Trophoblast cell (in vitro differentiated cells and primary cell): ENCODE measurements around the gene PADI1.

Experiments used
- DNase-seq, 2 donors: peaks; one replicate each; pipeline ENCODE4 v3.0.0-alpha.2; 2016
- H2AFZ ChIP-seq: 2 replicates; pipeline ENCODE4 v1.6.1; 2013; ENCODE audit warnings: low read length, moderate library complexity, mild to moderate bottlenecking; ENCODE audit not compliant: insufficient read depth, poor library complexity
- H2AK5ac ChIP-seq: 2 replicates; pipeline ENCODE4 v1.6.1; 2013; ENCODE audit warnings: mild to moderate bottlenecking, low read length
- H2BK120ac ChIP-seq: 2 replicates; pipeline ENCODE4 v1.6.1; 2013; ENCODE audit warnings: low read length, mild to moderate bottlenecking, moderate library complexity; ENCODE audit not compliant: insufficient read depth, poor library complexity
- H2BK12ac ChIP-seq: 2 replicates; pipeline ENCODE4 v1.6.1; 2013; ENCODE audit warnings: mild to moderate bottlenecking, low read length, moderate library complexity
- H2BK5ac ChIP-seq: 2 replicates; pipeline ENCODE4 v1.6.1; 2013; ENCODE audit warnings: low read length, low read depth, moderate library complexity, mild to moderate bottlenecking; ENCODE audit not compliant: poor library complexity
- H3K14ac ChIP-seq: 2 replicates; pipeline ENCODE4 v1.6.1; 2013; ENCODE audit warnings: mild to moderate bottlenecking, low read length
- H3K18ac ChIP-seq: 2 replicates; pipeline ENCODE4 v1.6.1; 2013; ENCODE audit warnings: mild to moderate bottlenecking, low read length
- H3K23ac ChIP-seq: 2 replicates; pipeline ENCODE4 v1.6.1; 2013; ENCODE audit warnings: low read length
- H3K27ac ChIP-seq: 2 replicates; pipeline ENCODE4 v1.5.1; 2013; ENCODE audit warnings: low read depth, mild to moderate bottlenecking, inconsistent platforms, low read length, moderate library complexity
- H3K27me3 ChIP-seq: 2 replicates; pipeline ENCODE4 v1.6.1; 2013; ENCODE audit warnings: inconsistent platforms, mild to moderate bottlenecking, low read length, moderate library complexity; ENCODE audit not compliant: insufficient read depth
- H3K36me3 ChIP-seq, 2 experiments: 1 replicate in 1 of 2; 2 replicates in 1 of 2; pipeline ENCODE4 v1.6.1; 2013; ENCODE audit warnings: low read length in 2 of 2, mild to moderate bottlenecking in 2 of 2, moderate library complexity in 1 of 2; ENCODE audit not compliant: insufficient read depth in 2 of 2, control insufficient read depth in 1 of 2
- H3K4ac ChIP-seq: 2 replicates; pipeline ENCODE4 v1.6.1; 2013; ENCODE audit warnings: low read depth, mild to moderate bottlenecking, low read length, moderate library complexity
- H3K4me1 ChIP-seq, 2 experiments: 1 replicate in 1 of 2; 2 replicates in 1 of 2; pipeline ENCODE4 v1.6.1; 2013; ENCODE audit warnings: low read length in 2 of 2, mild to moderate bottlenecking in 2 of 2, moderate library complexity in 1 of 2; ENCODE audit not compliant: insufficient read depth in 2 of 2, control insufficient read depth in 1 of 2
- H3K4me2 ChIP-seq: 2 replicates; pipeline ENCODE4 v1.6.1; 2013; ENCODE audit warnings: inconsistent platforms, mild to moderate bottlenecking, low read length, moderate library complexity
- H3K4me3 ChIP-seq: 2 replicates; pipeline ENCODE4 v1.5.1; 2013; ENCODE audit warnings: mild to moderate bottlenecking, low read depth, low read length, inconsistent platforms
- H3K79me1 ChIP-seq: one replicate; pipeline ENCODE4 v1.6.1; 2013; ENCODE audit warnings: low read length
- H3K79me2 ChIP-seq: 2 replicates; pipeline ENCODE4 v1.6.1; 2013; ENCODE audit warnings: low read length, mild to moderate bottlenecking; ENCODE audit not compliant: control insufficient read depth, insufficient read depth, poor library complexity
- H3K9ac ChIP-seq: 2 replicates; pipeline ENCODE4 v1.6.1; 2013; ENCODE audit warnings: mild to moderate bottlenecking, low read length
- H3K9me3 ChIP-seq: 2 replicates; pipeline ENCODE4 v1.6.1; 2013; ENCODE audit warnings: low read depth, mild to moderate bottlenecking, control low read depth, inconsistent platforms, low read length; ENCODE audit not compliant: insufficient read depth
- H4K12ac ChIP-seq: 2 replicates; pipeline ENCODE4 v1.6.1; 2013; ENCODE audit warnings: low read depth, mild to moderate bottlenecking, low read length, moderate library complexity
- H4K8ac ChIP-seq: 2 replicates; pipeline ENCODE4 v1.6.1; 2013; ENCODE audit warnings: low read depth, mild to moderate bottlenecking, low read length, moderate library complexity
- H4K91ac ChIP-seq: one replicate; pipeline ENCODE4 v1.6.1; 2013; ENCODE audit warnings: low read depth, mild to moderate bottlenecking, low read length, moderate library complexity
- WGBS: extraction: QIAGEN DNeasy Blood & Tissue Kit; methylation state at CpG from one replicate; pipeline ENCODE4 v1.1.7; 2013; ENCODE audit warnings: missing lambda C conversion rate; ENCODE audit not compliant: insufficient read length, insufficient coverage; ENCODE audit errors: extremely low coverage; 5-methylcytosine and 5-hydroxymethylcytosine counted together

Gene PADI1

GRCh38 chr1:17232759-17233661 lies 28.1 kb downstream of the PADI1 start:
- no peak overlapping the region for H3K4me2 ChIP-seq
- H4K8ac ChIP-seq: no peak overlapping the region
- no peak overlapping the region for H3K23ac ChIP-seq
- H3K4ac ChIP-seq: no peak overlapping the region
- H3K18ac ChIP-seq: no peak overlapping the region
- DNase-seq: peak; percentile 48 to 50
- no peak overlapping the region for H3K4me3 ChIP-seq
- H3K27ac ChIP-seq: peak overlapping the region; percentile 9
- H3K9ac ChIP-seq: no peak overlapping the region
- peak overlapping the region; percentile 6 for H2AK5ac ChIP-seq
- H3K79me1 ChIP-seq: peaks cover 10% of the 10 kb centered on the region
- H2AFZ ChIP-seq: no peak overlapping the region
- H3K79me2 ChIP-seq: no peaks in the 10 kb centered on the region
- no peaks in the 10 kb centered on the region for H3K27me3 ChIP-seq
- peaks cover 18 to 27% of the 10 kb centered on the region in 2 experiments for H3K4me1 ChIP-seq
- H3K9me3 ChIP-seq: peaks cover 2% of the 10 kb centered on the region
- no peaks in the 10 kb centered on the region for H3K36me3 ChIP-seq
- peak overlapping the region; percentile 50 for H4K91ac ChIP-seq
- peak overlapping the region; percentile 44 for H2BK120ac ChIP-seq
- no peak overlapping the region for H2BK5ac ChIP-seq
- H4K12ac ChIP-seq: no peak overlapping the region
- no CpG with 5 or more reads among the region's 22 CpGs for WGBS
- no peak overlapping the region for H3K14ac ChIP-seq
- H2BK12ac ChIP-seq: peak overlapping the region; percentile 39

GRCh38 chr1:17233675-17234320 lies 28.9 kb downstream of the PADI1 start:
- no peak overlapping the region for H4K12ac ChIP-seq

GRCh38 chr1:17234405-17234804 lies 29.5 kb downstream of the PADI1 start:
- Histone ChIP-seq H3K4ac (no peak overlapping the region), H3K4me2 (no peak overlapping the region), H4K12ac (no peak overlapping the region), H3K79me2 (no peaks in the 10 kb centered on the region), H2AFZ (no peak overlapping the region), H3K4me1 (peaks cover 15 to 21% of the 10 kb centered on the region in 2 experiments), H3K9me3 (peaks cover 2% of the 10 kb centered on the region), H3K14ac (no peak overlapping the region), H3K27me3 (no peaks in the 10 kb centered on the region), H3K27ac (no peak overlapping the region), H4K91ac (peak overlapping the region; percentile 33), H2BK12ac (peak overlapping the region; percentile 9), H2AK5ac (no peak overlapping the region), H2BK120ac (peak overlapping the region; percentile 2), H3K36me3 (no peaks in the 10 kb centered on the region), H3K18ac (no peak overlapping the region), H2BK5ac (no peak overlapping the region), H3K4me3 (no peak overlapping the region), H4K8ac (no peak overlapping the region), H3K9ac (no peak overlapping the region), H3K23ac (no peak overlapping the region), H3K79me1 (peaks cover 12% of the 10 kb centered on the region)
- WGBS: no CpG with 5 or more reads among the region's 1 CpG
- no peak for DNase-seq

More at GRCh38 chr1:17233675-17234320, 28.9 kb downstream of the PADI1 start:
- Histone ChIP-seq H3K4ac (no peak overlapping the region), H4K8ac (no peak overlapping the region), H2BK5ac (no peak overlapping the region), H3K4me3 (no peak overlapping the region), H3K27me3 (no peaks in the 10 kb centered on the region), H3K14ac (no peak overlapping the region), H3K9me3 (peaks cover 2% of the 10 kb centered on the region), H3K9ac (no peak overlapping the region), H3K18ac (no peak overlapping the region), H3K79me1 (peaks cover 12% of the 10 kb centered on the region), H3K79me2 (no peaks in the 10 kb centered on the region), H3K27ac (peak overlapping the region; percentile 9), H3K4me1 (peaks cover 18 to 27% of the 10 kb centered on the region in 2 experiments), H2AK5ac (no peak overlapping the region), H2AFZ (no peak overlapping the region), H2BK120ac (no peak overlapping the region), H3K4me2 (no peak overlapping the region), H2BK12ac (peak overlapping the region; percentile 25), H3K23ac (no peak overlapping the region), H3K36me3 (no peaks in the 10 kb centered on the region), H4K91ac (peak overlapping the region; percentile 40)
- WGBS: no CpG with 5 or more reads among the region's 6 CpGs
- DNase-seq: peak; percentile 85 to 98

DNA sequence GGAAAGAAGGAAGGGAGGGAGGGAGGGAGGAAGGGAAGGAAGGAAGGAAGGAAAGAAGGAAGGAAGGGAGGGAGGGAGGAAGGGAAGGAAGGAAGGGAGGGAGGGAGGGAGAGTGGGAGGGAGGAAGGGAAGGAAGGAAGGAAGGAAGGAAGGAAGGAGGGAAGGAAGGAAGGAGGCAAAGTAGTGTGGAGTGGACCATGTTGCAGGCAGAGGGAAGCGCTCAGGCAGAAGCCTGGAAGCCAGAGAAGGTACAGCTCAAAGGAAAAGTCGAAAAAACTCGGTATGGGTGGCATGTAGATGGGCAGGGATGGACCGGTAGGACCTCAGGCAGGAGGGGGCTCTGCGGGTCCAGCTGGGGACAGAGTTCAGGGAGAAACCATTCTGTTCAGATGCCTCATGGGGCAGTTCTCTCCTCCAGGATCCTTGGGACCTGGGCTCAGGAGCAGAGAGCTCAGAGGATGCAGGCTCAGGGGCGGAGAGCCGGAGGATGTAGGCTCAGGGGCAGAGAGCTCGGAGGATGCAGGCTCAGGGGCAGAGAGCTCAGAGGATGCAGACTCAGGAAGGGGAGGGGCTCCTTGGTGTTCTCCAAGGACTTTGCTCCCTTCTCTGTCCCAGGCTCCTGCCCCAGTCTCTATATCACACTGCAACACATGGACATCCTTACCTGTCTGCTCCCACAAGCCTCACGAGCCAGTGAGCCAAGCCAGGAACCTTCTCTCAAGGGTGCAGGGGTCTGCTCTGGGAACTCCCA lies 30.4 kb downstream of the PADI1 start:
- no peak overlapping the region for H3K18ac ChIP-seq
- H3K4me1 ChIP-seq: peaks cover 12 to 16% of the 10 kb centered on the region in 2 experiments
- peak overlapping the region; percentile 39 for H3K14ac ChIP-seq
- no peak overlapping the region for H3K23ac ChIP-seq
- peak overlapping the region; percentile 34 for H2AK5ac ChIP-seq
- H2BK12ac ChIP-seq: peak overlapping the region; percentile 86
- peak overlapping the region; percentile 7 for H2BK120ac ChIP-seq
- H3K27me3 ChIP-seq: no peaks in the 10 kb centered on the region
- H3K9ac ChIP-seq: no peak overlapping the region
- peak overlapping the region; percentile 16 for H2BK5ac ChIP-seq
- H3K4me2 ChIP-seq: no peak overlapping the region
- H4K91ac ChIP-seq: peak overlapping the region; percentile 82
- H4K12ac ChIP-seq: no peak overlapping the region
- H3K9me3 ChIP-seq: peaks cover 2% of the 10 kb centered on the region
- no peaks in the 10 kb centered on the region for H3K79me2 ChIP-seq
- H4K8ac ChIP-seq: peak overlapping the region; percentile 9
- H3K4ac ChIP-seq: no peak overlapping the region
- no peak overlapping the region for H3K27ac ChIP-seq
- H2AFZ ChIP-seq: no peak overlapping the region
- no peaks in the 10 kb centered on the region for H3K36me3 ChIP-seq
- peak; percentile 90 to 91 for DNase-seq
- H3K4me3 ChIP-seq: no peak overlapping the region
- WGBS: no CpG with 5 or more reads among the region's 9 CpGs
- peaks cover 12% of the 10 kb centered on the region for H3K79me1 ChIP-seq
